Ovary (tissue), 3 donors: Measurements from ENCODE around the gene P3H2.

Experiments used
- CTCF ChIP-seq, 3 donors: fragments of 450-650 bp in 2 of 3; fragments of 200-600 bp in 1 of 3; IDR thresholded peaks; one replicate each; pipeline versions ENCODE4 v1.5.1 to v1.8.0; 2016 to 2022; ENCODE audit warnings: antibody characterized with exemption in 3 of 3, mild to moderate bottlenecking in 1 of 3
- EP300 ChIP-seq: sonication (generic); formaldehyde crosslinking; IDR thresholded peaks from one replicate; pipeline ENCODE4 v1.6.1; 2017; ENCODE audit warnings: antibody characterized with exemption
- POLR2A ChIP-seq: fragments of 450-650 bp; IDR thresholded peaks from one replicate; pipeline ENCODE4 v1.6.1; 2017; ENCODE audit warnings: antibody characterized with exemption, mild to moderate bottlenecking, moderate library complexity
- donor health status: DM: no; HTN: no; CAD: no.

GRCh38 chr3:190142041-190142440, 21.3 kb upstream of the P3H2 start:
- TF ChIP-seq CTCF (IDR thresholded peaks at IDR 0.05) (no peak), POLR2A (no peak), EP300 (no peak)
